Measurements from ENCODE around the gene OTOP2. TPM values are rescaled to one million over a fixed set of nuclear protein-coding genes. Genes with fewer than 3 reads are reported as not detected.
"Not testable (repeated sequence)": the region's sequence is repeated elsewhere in the genome, so short reads cannot be mapped to it uniquely, and the experiment has no call there.

Gene OTOP2
- total RNA-seq, 2 donors from 2014 or later = not detected

DNA sequence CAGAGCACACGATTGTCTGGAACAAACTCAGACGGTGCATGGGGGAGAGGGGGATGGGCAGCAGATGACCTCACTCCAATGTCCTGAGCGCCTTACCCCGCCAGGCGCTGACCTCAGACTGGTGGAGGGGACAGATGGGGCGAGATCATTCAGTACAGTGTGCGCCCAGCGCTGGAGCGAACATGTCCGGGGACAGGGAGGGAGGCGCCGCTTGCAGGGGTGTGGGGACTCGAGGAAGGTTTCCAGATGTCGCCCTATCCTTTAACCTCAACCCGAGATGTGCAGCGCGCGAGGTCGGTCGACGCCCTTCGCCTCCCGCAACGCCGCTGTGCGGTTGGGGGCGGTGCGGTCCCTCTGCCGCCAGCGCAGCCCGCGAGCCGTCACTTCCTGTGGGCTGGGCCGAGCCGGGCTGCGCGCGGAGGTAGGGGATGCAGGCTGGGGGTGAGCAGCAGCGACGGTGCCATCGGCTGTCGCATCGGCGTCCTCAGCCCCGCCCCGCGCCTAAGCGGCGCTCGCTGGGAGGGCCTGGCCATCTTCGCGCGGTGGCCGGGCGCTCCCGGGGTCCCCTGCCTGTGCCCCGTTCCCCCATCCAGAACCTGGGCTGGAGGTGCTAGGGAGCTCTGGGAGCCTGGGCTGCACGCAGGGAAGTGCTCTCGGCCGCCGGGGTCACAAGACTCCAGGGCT lies 58.0 kb downstream of the OTOP2 start:
- peak; percentile 82 for DNase-seq
- intact Hi-C loops (cut with DNase I) = loop anchor here in 1 of 2 donors (5.0 kb wide), 1 partner anchor 50 kb away; no protein-coding TSS in a partner anchor
- ATAC-seq = peak; percentile 96

DNA sequence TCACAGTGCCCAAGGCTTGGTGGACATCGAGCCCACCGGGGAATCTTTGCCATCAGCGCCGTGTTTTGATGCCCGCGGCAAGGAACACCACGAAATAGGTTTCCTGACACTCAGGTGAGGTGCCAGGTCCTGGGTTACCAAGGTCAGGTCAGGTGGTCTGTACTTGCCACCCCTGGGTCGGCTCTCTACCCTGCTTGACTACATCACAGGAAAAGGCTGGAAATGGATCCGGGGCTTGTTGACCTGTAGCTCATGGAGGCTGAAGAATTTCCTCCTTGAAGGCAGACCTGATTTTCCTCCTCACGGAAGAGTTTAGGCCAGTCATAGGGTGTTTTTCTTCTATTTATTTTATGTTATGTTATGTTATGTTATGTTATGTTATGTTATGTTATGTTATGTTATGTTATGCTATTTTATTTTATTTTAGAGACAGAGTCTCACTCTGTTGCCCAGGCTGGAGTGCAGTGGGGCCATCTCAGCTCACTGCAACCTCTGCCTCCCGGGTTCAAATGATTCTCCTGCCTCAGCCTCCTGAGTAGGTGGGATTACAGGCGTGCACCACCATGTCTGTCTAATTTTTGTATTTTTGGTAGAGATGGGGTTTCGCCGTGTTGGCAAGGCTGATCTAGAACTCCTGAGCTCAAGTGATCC lies 58.7 kb downstream of the OTOP2 start:
- DNase-seq = not testable (repeated sequence)
- intact Hi-C loops (cut with DNase I) = loop anchor here in 1 of 2 donors (5.0 kb wide), 1 partner anchor 50 kb away; no protein-coding TSS in a partner anchor
- peak in 1 of 2 donors; percentile 2 for ATAC-seq

Other genes with a start within 250 kb of the OTOP2 start
- gene CD300LF, start 211.3 kb upstream of the OTOP2 start, total RNA-seq = under 1 TPM; 0.41 to 0.44 TPM
- gene RAB37, start 187.0 kb upstream of the OTOP2 start, total RNA-seq = 1 to 10 TPM in 1 of 2 donors, under 1 TPM in 1; 0.58 to 3.2 TPM
- 10 to 100 TPM; 15.1 to 18.5 TPM for gene NHERF1, start 175.6 kb upstream of the OTOP2 start, total RNA-seq
- 10 to 100 TPM; 23.7 to 34.7 TPM for gene NAT9, start 147.9 kb upstream of the OTOP2 start, total RNA-seq
- 10 to 100 TPM; 25.2 to 38.8 TPM for gene GRIN2C, start 64.4 kb upstream of the OTOP2 start, total RNA-seq
- gene FDXR, start 51.3 kb upstream of the OTOP2 start, total RNA-seq = 1 to 10 TPM; 6.6 to 8.1 TPM
- not detected for gene FADS6, start 30.6 kb upstream of the OTOP2 start, total RNA-seq
- gene USH1G, start 1.0 kb upstream of the OTOP2 start, total RNA-seq = under 1 TPM; 0.21 to 0.47 TPM
- not detected for gene OTOP3, start 11.6 kb downstream of the OTOP2 start, total RNA-seq
- gene HID1, start 48.5 kb downstream of the OTOP2 start, total RNA-seq = 1 to 10 TPM; 7.4 to 8.2 TPM
- 10 to 100 TPM; 13.8 to 15.2 TPM for gene CDR2L, start 63.4 kb downstream of the OTOP2 start, total RNA-seq
- 10 to 100 TPM; 38.1 to 46.7 TPM for gene MRPL58, start 88.4 kb downstream of the OTOP2 start, total RNA-seq
- gene ATP5PD, start 122.7 kb downstream of the OTOP2 start, total RNA-seq = 100 to 1,000 TPM; 676 to 729 TPM
- gene KCTD2, start 123.0 kb downstream of the OTOP2 start, total RNA-seq = 10 to 100 TPM; 21.4 to 26.2 TPM
- 10 to 100 TPM in 1 of 2 donors, 1 to 10 TPM in 1; 7.2 to 14.3 TPM for gene SLC16A5, start 163.7 kb downstream of the OTOP2 start, total RNA-seq
- gene ARMC7, start 185.7 kb downstream of the OTOP2 start, total RNA-seq = 1 to 10 TPM; 5.8 to 6.7 TPM
- gene NT5C, start 207.5 kb downstream of the OTOP2 start, total RNA-seq = 10 to 100 TPM; 27.2 to 28.4 TPM
- gene JPT1, start 230.2 kb downstream of the OTOP2 start, total RNA-seq = 10 to 100 TPM; 16.4 to 19.7 TPM